Aorta (tissue), 5 donors: ENCODE data around the gene FKBP1A. TPM values are rescaled to one million over a fixed set of nuclear protein-coding genes. Genes with fewer than 3 reads are reported as not detected.
"Not testable (repeated sequence)": the region's sequence is repeated elsewhere in the genome, so short reads cannot be mapped to it uniquely, and the experiment has no call there.

Source experiments
- ATAC-seq: fragments of 200-7000 bp; cut with Tn5 transposase; one replicate; pipeline ENCODE4 v1.9.1; 2022; ENCODE audit warnings: moderate library complexity; ENCODE audit not compliant: low FRiP score
- DNase-seq, 2 donors: peaks; one replicate each; pipeline ENCODE4 v3.0.0-alpha.2; 2020
- H3K27ac ChIP-seq, 2 donors: one replicate each; pipeline ENCODE4 v1.5.1; 2013; ENCODE audit warnings: low read length in 2 of 2, mild to moderate bottlenecking in 2 of 2, moderate library complexity in 2 of 2, control low read depth in 1 of 2, inconsistent platforms in 1 of 2, low read depth in 1 of 2
- H3K27me3 ChIP-seq, 2 donors: one replicate each; pipeline ENCODE4 v1.6.1; 2013; ENCODE audit warnings: control low read depth in 1 of 2, low read length in 1 of 2, mild to moderate bottlenecking in 1 of 2, moderate library complexity in 1 of 2; ENCODE audit not compliant: insufficient read depth in 2 of 2, control insufficient read depth in 1 of 2
- H3K36me3 ChIP-seq, 2 donors: one replicate each; pipeline ENCODE4 v1.6.1; 2013; ENCODE audit warnings: control low read depth in 1 of 2, low read length in 1 of 2, mild to moderate bottlenecking in 1 of 2; ENCODE audit not compliant: insufficient read depth in 2 of 2, control insufficient read depth in 1 of 2
- H3K4me1 ChIP-seq, 2 donors: one replicate each; pipeline ENCODE4 v1.6.1; 2013; ENCODE audit warnings: low read length in 2 of 2, control low read depth in 1 of 2, mild to moderate bottlenecking in 1 of 2, moderate library complexity in 1 of 2; ENCODE audit not compliant: insufficient read depth in 2 of 2, control insufficient read depth in 1 of 2
- H3K4me3 ChIP-seq, 2 donors: one replicate each; pipeline ENCODE4 v1.5.1; 2013; ENCODE audit warnings: low read length in 2 of 2, control low read depth in 1 of 2, mild to moderate bottlenecking in 1 of 2
- H3K9me3 ChIP-seq: one replicate; pipeline ENCODE4 v1.6.1; 2013; ENCODE audit warnings: mild to moderate bottlenecking, low read length; ENCODE audit not compliant: control insufficient read depth
- WGBS, 2 donors: extraction: QIAGEN DNeasy Blood & Tissue Kit; methylation state at CpG; one replicate each; pipeline ENCODE4 v1.1.7; 2013; 5-methylcytosine and 5-hydroxymethylcytosine counted together
- intact Hi-C, 2 donors: fragments of 100-400 bp; cut with DNase I; formaldehyde crosslinking; loops; one replicate each; pipeline versions ENCODE4 v1.14.2 to v1.15.0; 2022
- polyA plus RNA-seq, 2 donors: library from polyadenylated mRNA; stranded (reverse); fragments of 200-250 nt; gene quantifications; one replicate each; pipeline ENCODE4 v1.2.3, GENCODE V29; 2013
- total RNA-seq, 2 donors: library from RNA; stranded (reverse); fragmentation: NEBNext Ultra II Directional; extraction: Animal tissue kit (Norgen Biotek cat#: 25700); gene quantifications; one replicate each; pipeline ENCODE4 v1.2.1, GENCODE V29; 2021
- donor health status: healthy with polysubstance abuse.
- donor health status: Bipolar disorder and iron deficiency.
- donor health status: DM: no; HTN: no; CAD: no.
- donor health status: DM: no; HTN: no; CAD: no.
- donor health status: DM: yes; HTN: yes; CAD: no.

Gene FKBP1A
- total and polyA plus RNA-seq, 4 donors = 105 to 273 (median 226) TPM

DNA sequence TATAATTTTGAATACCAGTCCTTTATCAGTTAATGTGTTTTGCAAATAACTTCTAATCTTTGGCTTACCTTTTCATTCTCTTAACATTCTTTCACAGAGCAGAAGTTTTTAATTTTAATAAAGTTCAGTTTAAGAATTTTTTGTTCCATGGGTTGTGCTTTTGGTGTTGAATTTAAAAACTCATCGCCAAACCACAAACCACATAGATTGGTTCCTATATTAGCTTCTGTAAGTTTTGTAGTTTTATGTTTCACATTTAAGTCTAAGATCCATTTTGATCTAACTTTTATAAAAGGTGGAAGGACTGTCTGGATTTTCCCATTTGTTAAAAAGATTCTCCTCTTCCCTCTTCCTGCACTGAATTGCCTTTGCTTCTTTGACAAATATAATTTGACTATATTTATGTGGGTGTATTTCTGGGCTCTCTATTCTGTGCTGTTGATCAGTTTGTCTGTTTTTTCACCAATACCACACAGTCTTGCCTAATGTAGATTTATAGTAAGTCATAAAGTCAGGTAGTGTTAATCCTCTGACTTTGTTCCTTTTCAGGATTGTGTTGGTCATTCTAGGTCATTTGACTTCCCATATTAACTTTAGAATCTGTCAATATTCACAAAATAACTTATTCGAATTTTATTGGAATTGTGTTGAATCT lies 46.4 kb downstream of the FKBP1A start:
- WGBS, 2 donors = 90 to 96% methylated on average over 2 of the region's 2 CpGs
- Histone ChIP-seq H3K4me3 (no peak overlapping the region), H3K27ac (no peak overlapping the region), H3K9me3 (no peaks in the 10 kb centered on the region), H3K27me3 (no peaks in the 10 kb centered on the region), H3K4me1 (no peaks in the 10 kb centered on the region), H3K36me3 (no peaks in the 10 kb centered on the region)
- intact Hi-C loops = no loop called here
- no peak for DNase-seq
- no peak for ATAC-seq

DNA sequence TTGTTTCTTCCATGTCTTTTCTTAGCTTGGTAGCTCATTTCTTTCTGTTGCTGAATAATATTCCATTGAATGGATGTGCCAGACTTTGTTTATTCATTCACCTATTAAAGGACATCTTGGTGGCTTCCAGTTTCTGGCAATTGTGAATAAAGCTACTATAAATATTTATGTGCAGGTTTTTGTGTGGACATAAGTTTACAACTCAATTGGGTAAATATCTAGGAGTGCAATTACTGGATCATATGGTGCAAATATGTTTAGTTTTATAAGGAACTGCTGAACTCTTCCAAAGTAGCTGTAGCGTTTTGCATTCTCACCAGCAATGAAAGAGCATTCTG lies 47.1 kb downstream of the FKBP1A start:
- no peaks in the 10 kb centered on the region for H3K36me3 ChIP-seq
- intact Hi-C loops = no loop called here
- no peaks in the 10 kb centered on the region for H3K9me3 ChIP-seq
- H3K27me3 ChIP-seq = no peaks in the 10 kb centered on the region
- H3K4me3 ChIP-seq = no peak overlapping the region
- no peaks in the 10 kb centered on the region for H3K4me1 ChIP-seq
- DNase-seq (no peak), ATAC-seq (no peak)
- WGBS, 2 donors = 84 to 86% methylated on average over 1 of the region's 1 CpG
- H3K27ac ChIP-seq = no peak overlapping the region

- Histone ChIP-seq H3K4me3 (no peak overlapping the region), H3K4me1 (no peaks in the 10 kb centered on the region), H3K9me3 (no peaks in the 10 kb centered on the region), H3K27ac (no peak overlapping the region), H3K36me3 (no peaks in the 10 kb centered on the region), H3K27me3 (no peaks in the 10 kb centered on the region)
- 88 to 96% methylated on average over 4 of the region's 4 CpGs for WGBS, 2 donors
- intact Hi-C loops = no loop called here
- no peak for ATAC-seq
- no peak for DNase-seq
Observed at GRCh38 chr20:1345030-1345755, 47.7 kb downstream of the FKBP1A start.

- 87 to 88% methylated on average over 8 of the region's 8 CpGs for WGBS, 2 donors
- H3K4me3 ChIP-seq, DNase-seq: not testable (repeated sequence)
Observed at GRCh38 chr20:1343446-1344124, 49.3 kb downstream of the FKBP1A start.

DNA sequence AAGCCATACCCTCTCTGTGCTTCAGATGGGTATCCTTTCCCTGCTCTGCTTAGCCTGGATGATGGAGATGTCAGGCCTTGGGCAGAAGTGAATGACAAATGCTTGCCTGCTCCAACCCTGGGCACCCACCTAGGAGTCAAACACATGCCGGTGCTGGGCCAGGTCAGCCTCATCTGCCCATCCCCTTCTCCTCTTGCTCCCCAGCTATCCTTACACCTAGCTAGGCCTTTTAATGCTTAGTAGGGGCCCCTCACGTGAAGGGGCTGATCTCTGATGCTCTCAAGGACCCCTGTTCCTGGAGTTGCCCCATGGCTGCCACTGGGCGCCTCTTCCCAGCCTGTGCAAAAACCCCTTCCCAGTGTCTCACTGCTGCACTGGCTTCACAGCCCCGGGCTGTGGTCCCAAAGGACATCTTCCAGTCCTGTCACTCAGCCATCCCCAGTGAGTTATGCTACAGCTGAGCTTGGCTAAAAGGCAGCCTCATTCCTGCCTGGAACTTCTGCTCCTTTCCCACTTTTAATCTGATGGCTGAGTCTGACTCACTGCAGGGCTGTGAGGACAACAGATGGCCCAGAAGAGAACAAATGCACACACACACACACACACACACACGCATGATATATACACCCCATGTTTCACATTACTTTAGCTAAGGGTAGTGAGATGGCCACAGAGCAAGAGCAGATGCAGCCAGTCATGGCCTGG lies 51.1 kb downstream of the FKBP1A start:
- Histone ChIP-seq H3K9me3 (no peaks in the 10 kb centered on the region), H3K4me3 (no peak overlapping the region), H3K27ac (no peak overlapping the region), H3K4me1 (no peaks in the 10 kb centered on the region), H3K36me3 (no peaks in the 10 kb centered on the region), H3K27me3 (no peaks in the 10 kb centered on the region)
- intact Hi-C loops = no loop called here
- 60 to 66% methylated on average over 5 of the region's 5 CpGs for WGBS, 2 donors
- no peak for DNase-seq
- ATAC-seq = no peak

More at GRCh38 chr20:1343446-1344124, 49.3 kb downstream of the FKBP1A start:
- H3K36me3 ChIP-seq, H3K9me3 ChIP-seq, ATAC-seq, H3K27ac ChIP-seq, H3K4me1 ChIP-seq, H3K27me3 ChIP-seq, intact Hi-C loops: not testable (repeated sequence)

DNA sequence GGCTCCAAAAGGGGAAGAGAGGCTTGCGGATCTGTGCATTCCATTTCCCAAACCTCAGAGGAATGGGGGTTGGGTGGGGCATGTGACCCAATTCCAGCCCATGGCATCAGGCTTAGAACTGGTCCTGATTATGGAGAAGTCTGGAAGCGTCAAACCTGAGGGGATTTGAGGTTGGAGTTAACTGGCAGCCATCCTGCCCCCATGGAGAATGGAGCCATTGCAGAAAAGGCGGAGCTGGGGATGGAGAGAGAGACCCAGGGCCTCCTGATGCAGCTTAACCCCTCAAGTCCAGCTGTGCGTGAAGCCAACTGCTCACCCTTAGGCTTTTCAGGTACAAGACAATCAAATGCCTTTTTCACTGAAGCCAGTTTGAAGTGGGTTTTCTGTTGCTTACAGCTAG lies 54.1 kb downstream of the FKBP1A start:
- no peak for DNase-seq
- Histone ChIP-seq H3K9me3 (no peaks in the 10 kb centered on the region), H3K4me3 (no peak overlapping the region), H3K27ac (no peak overlapping the region), H3K27me3 (no peaks in the 10 kb centered on the region), H3K36me3 (no peaks in the 10 kb centered on the region), H3K4me1 (no peaks in the 10 kb centered on the region)
- WGBS, 2 donors = 70 to 78% methylated on average over 4 of the region's 4 CpGs
- ATAC-seq = no peak
- intact Hi-C loops = no loop called here

DNA sequence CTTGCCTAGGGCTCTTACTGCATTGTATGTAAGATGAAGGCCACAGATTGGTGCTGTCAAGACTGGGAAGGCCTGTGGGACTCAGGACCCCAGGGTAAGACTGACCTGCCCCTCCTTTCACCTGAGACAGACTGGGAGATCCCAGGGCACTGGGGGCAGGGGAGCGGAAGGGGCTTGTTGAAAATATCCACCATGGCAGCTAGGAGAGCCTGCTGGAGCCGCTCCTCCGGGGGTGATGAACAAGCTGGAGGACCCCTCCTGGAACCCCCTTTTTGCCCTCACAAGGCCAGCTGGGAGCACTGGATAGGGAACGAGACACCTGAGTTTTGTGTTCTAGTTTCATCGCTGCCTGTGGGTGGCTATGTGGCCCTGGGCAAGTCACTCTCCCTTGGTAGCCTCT lies 54.8 kb downstream of the FKBP1A start:
- DNase-seq = peak in 1 of 2 donors; percentile 55
- H3K27ac ChIP-seq = no peak overlapping the region
- no peaks in the 10 kb centered on the region for H3K27me3 ChIP-seq
- WGBS, 2 donors = 92 to 95% methylated on average over 5 of the region's 5 CpGs
- no peaks in the 10 kb centered on the region for H3K4me1 ChIP-seq
- no peaks in the 10 kb centered on the region for H3K9me3 ChIP-seq
- ATAC-seq = no peak
- intact Hi-C loops = no loop called here
- H3K4me3 ChIP-seq = no peak overlapping the region
- no peaks in the 10 kb centered on the region for H3K36me3 ChIP-seq

DNA sequence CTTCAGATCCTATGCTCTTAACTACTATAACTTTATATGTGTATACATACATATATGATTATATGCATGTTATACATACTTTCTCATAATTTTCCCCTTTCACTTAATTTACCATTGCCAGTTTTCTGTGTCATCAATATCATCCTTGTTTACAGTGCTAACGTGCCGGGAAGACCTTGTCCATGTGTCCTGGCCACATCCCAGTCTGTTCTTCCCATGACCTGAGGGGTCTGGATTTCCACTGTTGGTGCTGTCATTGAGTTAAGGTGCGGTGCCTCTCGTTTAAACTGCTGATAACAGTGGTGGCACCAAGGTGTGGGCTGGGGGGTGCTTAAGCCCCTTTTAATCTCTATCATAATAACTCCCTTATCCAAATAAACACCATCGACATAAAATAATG lies 55.4 kb downstream of the FKBP1A start:
- intact Hi-C loops = no loop called here
- H3K27me3 ChIP-seq = no peaks in the 10 kb centered on the region
- no peaks in the 10 kb centered on the region for H3K4me1 ChIP-seq
- DNase-seq = no peak
- H3K36me3 ChIP-seq = no peaks in the 10 kb centered on the region
- no peak overlapping the region for H3K4me3 ChIP-seq
- no peaks in the 10 kb centered on the region for H3K9me3 ChIP-seq
- 52 to 56% methylated on average over 5 of the region's 5 CpGs for WGBS, 2 donors
- no peak overlapping the region for H3K27ac ChIP-seq
- ATAC-seq = no peak
